Panc1 (cell line): ENCODE measurements around the gene SCN1B. TPM values are rescaled to one million over a fixed set of nuclear protein-coding genes. Genes with fewer than 3 reads are reported as not detected.
"Not testable (repeated sequence)": the region's sequence is repeated elsewhere in the genome, so short reads cannot be mapped to it uniquely, and the experiment has no call there.

Source experiments
- ATAC-seq: fragments of 200-7000 bp; cut with Tn5 transposase; 2 replicates; pipeline ENCODE4 v1.9.1; 2020; ENCODE audit warnings: mild to moderate bottlenecking, moderate library complexity
- BruUV-seq: library from RNA; stranded (reverse); fragments of 400-500 nt; replicated peaks from 2 replicates; lab custom pipeline; 2021; lab: Mats Ljungman, UMichigan
- CTCF ChIA-PET: fragments of 300-600 bp; sonication (Branson Sonifier 250); formaldehyde crosslinking; loops from one replicate; lab custom pipeline; 2022; ENCODE audit warnings: antibody characterized with exemption; lab: Charles Lee
- POLR2A ChIA-PET: fragments of 300-600 bp; sonication (Branson Sonifier 250); formaldehyde crosslinking; loops from one replicate; lab custom pipeline; 2022; ENCODE audit warnings: antibody characterized with exemption; lab: Charles Lee
- DNase-seq: peaks from one replicate; pipeline ENCODE4 v3.0.0-alpha.2; 2010; ENCODE audit warnings: low read depth, low spot score
- H3K27ac ChIP-seq: 2 replicates; pipeline ENCODE4 v1.5.1; 2011; ENCODE audit warnings: mild to moderate bottlenecking, low read length, inconsistent platforms
- H3K27me3 ChIP-seq: fragments of 200-500 bp; sonication (Bioruptor generic); 2 replicates; pipeline ENCODE4 v1.6.0; 2014; ENCODE audit warnings: low read length, inconsistent platforms; ENCODE audit not compliant: control insufficient read depth, insufficient read depth
- H3K36me3 ChIP-seq: fragments of 200-500 bp; sonication (Bioruptor generic); 2 replicates; pipeline ENCODE4 v1.5.1; 2014; ENCODE audit warnings: inconsistent platforms, mild to moderate bottlenecking, low read length, moderate library complexity; ENCODE audit not compliant: control insufficient read depth, insufficient read depth
- H3K4me1 ChIP-seq: 2 replicates; pipeline ENCODE4 v1.5.1; 2011; ENCODE audit warnings: inconsistent platforms, mild to moderate bottlenecking, low read length, moderate library complexity; ENCODE audit not compliant: control insufficient read depth, insufficient read depth
- H3K4me3 ChIP-seq, 2 experiments: 2 replicates each; pipeline ENCODE4 v1.5.1; 2011 to 2012; ENCODE audit warnings: low read depth in 2 of 2, low read length in 2 of 2, mild to moderate bottlenecking in 2 of 2, inconsistent platforms in 1 of 2, moderate library complexity in 1 of 2
- H3K9me3 ChIP-seq: fragments of 200-500 bp; sonication (Bioruptor generic); 2 replicates; pipeline ENCODE4 v1.5.1; 2014; ENCODE audit warnings: low read depth, mild to moderate bottlenecking, inconsistent platforms, low read length, moderate library complexity; ENCODE audit not compliant: control insufficient read depth, insufficient read depth
- POLR2AphosphoS5 ChIP-seq: IDR thresholded peaks from 2 replicates; pipeline ENCODE4 v1.6.1; 2012; ENCODE audit warnings: mild to moderate bottlenecking, low read depth, low read length, moderate library complexity
- SIN3A ChIP-seq: IDR thresholded peaks from 2 replicates; pipeline ENCODE4 v1.6.1; 2012; ENCODE audit warnings: low read depth, mild to moderate bottlenecking, low read length, moderate library complexity, borderline replicate concordance; ENCODE audit not compliant: insufficient read depth
- TCF7L2 ChIP-seq: IDR thresholded peaks from 2 replicates; pipeline ENCODE4 v1.6.1; 2011; ENCODE audit warnings: mild to moderate bottlenecking, low read depth, low read length, inconsistent platforms
- in situ Hi-C: cut with HindIII; loops from 2 replicates; pipeline ENCODE4 v1.10.0; 2016; ENCODE audit warnings: low sequenced_read_pairs, low pct_unique_long_range_greater_than_20kb
- intact Hi-C: fragments of 100-400 bp; cut with micrococcal nuclease; formaldehyde crosslinking; loops from one replicate; pipeline ENCODE4 v1.10.0; 2022; ENCODE audit not compliant: unreplicated experiment
- total RNA-seq: library from RNA; stranded (reverse); gene quantifications from one replicate; pipeline ENCODE4 v1.2.1, GENCODE V29; 2021; ENCODE audit not compliant: unreplicated experiment
- TF ChIP-seq, protein P1 (sequence below), 2 experiments: IDR thresholded peaks; 2 replicates each; pipeline ENCODE4 v1.6.1; 2011 to 2012; ENCODE audit warnings: low read depth in 2 of 2, control low read depth in 1 of 2, low read length in 1 of 2, mild to moderate bottlenecking in 1 of 2, moderate library complexity in 1 of 2; ENCODE audit not compliant: insufficient read depth in 1 of 2
- TF ChIP-seq, protein P2 (sequence below): fragments of 450-650 bp; IDR thresholded peaks from 2 replicates; pipeline ENCODE4 v1.5.1; 2017; ENCODE audit warnings: mild to moderate bottlenecking

The SCN1B gene
- total RNA-seq, 1 experiment from 2014 or later = 4.6 TPM

DNA sequence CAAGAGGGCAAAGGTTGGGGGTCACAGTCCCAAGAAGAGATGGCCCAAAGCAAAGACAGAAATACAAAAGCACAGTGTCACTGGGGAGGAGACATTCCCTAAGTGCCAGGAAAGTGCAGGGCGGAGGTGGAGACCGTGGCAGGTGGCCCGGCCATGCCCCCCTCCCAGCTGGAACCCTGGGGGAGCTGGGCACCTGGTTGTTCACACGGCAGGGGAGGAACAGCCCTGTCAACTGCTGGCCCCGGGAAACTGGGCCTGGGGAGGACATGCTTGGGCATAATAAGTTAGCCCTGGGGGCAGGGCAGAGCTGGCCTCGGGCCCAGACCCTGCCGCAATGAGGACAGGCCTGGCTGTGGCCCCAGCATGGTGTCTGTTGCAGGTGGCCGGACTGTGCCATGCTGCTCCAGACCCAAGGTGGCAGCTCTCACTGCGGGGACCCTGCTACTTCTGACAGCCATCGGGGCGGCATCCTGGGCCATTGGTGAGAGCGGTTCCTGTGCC, 18.7 kb downstream of the SCN1B start:
- no peak overlapping the region for H3K4me3 ChIP-seq
- H3K9me3 ChIP-seq = no peaks in the 10 kb centered on the region
- in situ Hi-C loops (no loop called here), intact Hi-C loops (loop anchor here (10.0 kb wide), 1 partner anchor 46 kb away; no protein-coding TSS in a partner anchor)
- DNase-seq (no peak), ATAC-seq (no peak)
- ChIA-PET CTCF (interaction anchor here (0.6 kb wide), 2 partner anchors 19 to 509 kb away, joined by 3 to 7 read pairs; no protein-coding TSS in a partner anchor), POLR2A (interaction anchor here (0.6 kb wide), 1 partner anchor 431 kb away, joined by 4 read pairs; no protein-coding TSS in a partner anchor)
- H3K36me3 ChIP-seq = no peaks in the 10 kb centered on the region
- no peaks in the 10 kb centered on the region for H3K4me1 ChIP-seq
- no TSS peak for BruUV-seq
- TF ChIP-seq TCF7L2 (no peak), POLR2AphosphoS5 (no peak), SIN3A (no peak)
- TF ChIP-seq, protein P1, sequence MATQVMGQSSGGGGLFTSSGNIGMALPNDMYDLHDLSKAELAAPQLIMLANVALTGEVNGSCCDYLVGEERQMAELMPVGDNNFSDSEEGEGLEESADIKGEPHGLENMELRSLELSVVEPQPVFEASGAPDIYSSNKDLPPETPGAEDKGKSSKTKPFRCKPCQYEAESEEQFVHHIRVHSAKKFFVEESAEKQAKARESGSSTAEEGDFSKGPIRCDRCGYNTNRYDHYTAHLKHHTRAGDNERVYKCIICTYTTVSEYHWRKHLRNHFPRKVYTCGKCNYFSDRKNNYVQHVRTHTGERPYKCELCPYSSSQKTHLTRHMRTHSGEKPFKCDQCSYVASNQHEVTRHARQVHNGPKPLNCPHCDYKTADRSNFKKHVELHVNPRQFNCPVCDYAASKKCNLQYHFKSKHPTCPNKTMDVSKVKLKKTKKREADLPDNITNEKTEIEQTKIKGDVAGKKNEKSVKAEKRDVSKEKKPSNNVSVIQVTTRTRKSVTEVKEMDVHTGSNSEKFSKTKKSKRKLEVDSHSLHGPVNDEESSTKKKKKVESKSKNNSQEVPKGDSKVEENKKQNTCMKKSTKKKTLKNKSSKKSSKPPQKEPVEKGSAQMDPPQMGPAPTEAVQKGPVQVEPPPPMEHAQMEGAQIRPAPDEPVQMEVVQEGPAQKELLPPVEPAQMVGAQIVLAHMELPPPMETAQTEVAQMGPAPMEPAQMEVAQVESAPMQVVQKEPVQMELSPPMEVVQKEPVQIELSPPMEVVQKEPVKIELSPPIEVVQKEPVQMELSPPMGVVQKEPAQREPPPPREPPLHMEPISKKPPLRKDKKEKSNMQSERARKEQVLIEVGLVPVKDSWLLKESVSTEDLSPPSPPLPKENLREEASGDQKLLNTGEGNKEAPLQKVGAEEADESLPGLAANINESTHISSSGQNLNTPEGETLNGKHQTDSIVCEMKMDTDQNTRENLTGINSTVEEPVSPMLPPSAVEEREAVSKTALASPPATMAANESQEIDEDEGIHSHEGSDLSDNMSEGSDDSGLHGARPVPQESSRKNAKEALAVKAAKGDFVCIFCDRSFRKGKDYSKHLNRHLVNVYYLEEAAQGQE (IDR thresholded peaks at IDR 0.05; ENCODE audit: insufficient read depth in 1 of 2, low read depth in 2 of 2, low read length in 1 of 2) = no peak
- TF ChIP-seq, protein P2, sequence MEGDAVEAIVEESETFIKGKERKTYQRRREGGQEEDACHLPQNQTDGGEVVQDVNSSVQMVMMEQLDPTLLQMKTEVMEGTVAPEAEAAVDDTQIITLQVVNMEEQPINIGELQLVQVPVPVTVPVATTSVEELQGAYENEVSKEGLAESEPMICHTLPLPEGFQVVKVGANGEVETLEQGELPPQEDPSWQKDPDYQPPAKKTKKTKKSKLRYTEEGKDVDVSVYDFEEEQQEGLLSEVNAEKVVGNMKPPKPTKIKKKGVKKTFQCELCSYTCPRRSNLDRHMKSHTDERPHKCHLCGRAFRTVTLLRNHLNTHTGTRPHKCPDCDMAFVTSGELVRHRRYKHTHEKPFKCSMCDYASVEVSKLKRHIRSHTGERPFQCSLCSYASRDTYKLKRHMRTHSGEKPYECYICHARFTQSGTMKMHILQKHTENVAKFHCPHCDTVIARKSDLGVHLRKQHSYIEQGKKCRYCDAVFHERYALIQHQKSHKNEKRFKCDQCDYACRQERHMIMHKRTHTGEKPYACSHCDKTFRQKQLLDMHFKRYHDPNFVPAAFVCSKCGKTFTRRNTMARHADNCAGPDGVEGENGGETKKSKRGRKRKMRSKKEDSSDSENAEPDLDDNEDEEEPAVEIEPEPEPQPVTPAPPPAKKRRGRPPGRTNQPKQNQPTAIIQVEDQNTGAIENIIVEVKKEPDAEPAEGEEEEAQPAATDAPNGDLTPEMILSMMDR = no peak
- H3K27ac ChIP-seq = no peak overlapping the region
- no peaks in the 10 kb centered on the region for H3K27me3 ChIP-seq

DNA sequence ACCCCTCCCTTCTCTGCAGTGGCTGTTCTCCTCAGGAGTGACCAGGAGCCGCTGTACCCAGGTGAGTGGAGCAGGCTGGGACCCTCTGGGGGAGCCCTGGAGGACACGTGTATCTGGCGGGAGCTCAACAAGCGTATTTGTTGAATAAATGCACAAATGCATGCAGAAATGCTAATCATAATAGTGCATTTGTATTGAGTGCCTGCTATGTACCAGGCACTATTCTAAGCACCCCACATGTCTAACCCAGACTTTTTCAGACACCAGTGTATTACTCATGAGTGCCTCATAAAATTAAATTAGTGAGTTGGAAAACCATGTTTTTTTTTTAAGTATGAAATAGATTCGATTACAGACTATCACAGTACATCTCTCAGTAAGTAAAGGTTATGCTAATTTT, 19.2 kb downstream of the SCN1B start:
- no peaks in the 10 kb centered on the region for H3K36me3 ChIP-seq
- no peaks in the 10 kb centered on the region for H3K4me1 ChIP-seq
- no peaks in the 10 kb centered on the region for H3K27me3 ChIP-seq
- ChIA-PET POLR2A (interaction anchor here (0.6 kb wide), 1 partner anchor 431 kb away, joined by 4 read pairs; no protein-coding TSS in a partner anchor), CTCF (no interaction called here)
- intact Hi-C loops = loop anchor here (10.0 kb wide), 1 partner anchor 45 kb away; no protein-coding TSS in a partner anchor
- no peaks in the 10 kb centered on the region for H3K9me3 ChIP-seq
- ATAC-seq (no peak), DNase-seq (no peak)
- no TSS peak for BruUV-seq
- in situ Hi-C loops = no loop called here
- TF ChIP-seq, protein P1 (IDR thresholded peaks at IDR 0.05; ENCODE audit: insufficient read depth in 1 of 2, low read depth in 2 of 2, low read length in 1 of 2) = no peak
- no peak for TF ChIP-seq SIN3A
- TF ChIP-seq, protein P2 = no peak
- no peak for TF ChIP-seq POLR2AphosphoS5
- no peak for TF ChIP-seq TCF7L2
- no peak overlapping the region for H3K4me3 ChIP-seq
- H3K27ac ChIP-seq = no peak overlapping the region

DNA sequence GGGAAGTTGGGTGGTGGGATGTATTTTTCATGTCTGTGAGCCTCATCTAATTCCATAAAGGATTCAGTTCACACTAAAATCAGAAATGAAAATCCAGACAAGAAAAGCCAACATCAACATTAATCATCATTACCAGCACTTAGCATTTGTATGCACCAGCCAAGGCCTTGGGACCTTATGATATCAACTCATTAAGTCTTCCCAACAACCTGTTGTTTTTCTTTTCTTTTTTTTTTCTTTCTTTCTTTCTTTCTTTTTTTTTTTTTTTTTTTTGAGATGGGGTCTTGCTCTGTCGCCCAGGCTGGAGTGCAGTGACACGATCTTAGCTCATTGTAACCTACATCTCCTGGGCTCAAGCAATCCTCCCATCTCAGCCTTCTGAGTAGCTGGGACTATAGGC, 20.4 kb downstream of the SCN1B start:
- CTCF ChIA-PET, DNase-seq, H3K9me3 ChIP-seq, BruUV-seq, H3K4me1 ChIP-seq, intact Hi-C loops, in situ Hi-C loops, H3K27ac ChIP-seq, H3K27me3 ChIP-seq, H3K4me3 ChIP-seq, ATAC-seq, H3K36me3 ChIP-seq: not testable (repeated sequence)
- POLR2A ChIA-PET = interaction anchor here (0.5 kb wide), 1 partner anchor 36 kb away, joined by 5 read pairs; no protein-coding TSS in a partner anchor
